GM13976 (cell line): ENCODE measurements around the gene TXNDC5.

Source experiments
- DNase-seq: peaks from one replicate; pipeline ENCODE4 v3.0.0; 2012; ENCODE audit warnings: low spot score
- in situ Hi-C: fragments of 300-500 bp; cut with MboI; formaldehyde crosslinking; loops from one replicate; pipeline ENCODE4 v1.12.0; 2022; ENCODE audit warnings: low sequenced_read_pairs, mixed read lengths, inconsistent platforms; ENCODE audit not compliant: unreplicated experiment
- TF ChIP-seq, protein P1 (sequence below): IDR thresholded peaks from 2 replicates; pipeline ENCODE4 v1.5.1; 2012; ENCODE audit warnings: borderline replicate concordance, mild to moderate bottlenecking; ENCODE audit not compliant: insufficient read depth; ENCODE audit errors: extremely low read depth, missing control alignments, control extremely low read depth

The TXNDC5 gene

DNA sequence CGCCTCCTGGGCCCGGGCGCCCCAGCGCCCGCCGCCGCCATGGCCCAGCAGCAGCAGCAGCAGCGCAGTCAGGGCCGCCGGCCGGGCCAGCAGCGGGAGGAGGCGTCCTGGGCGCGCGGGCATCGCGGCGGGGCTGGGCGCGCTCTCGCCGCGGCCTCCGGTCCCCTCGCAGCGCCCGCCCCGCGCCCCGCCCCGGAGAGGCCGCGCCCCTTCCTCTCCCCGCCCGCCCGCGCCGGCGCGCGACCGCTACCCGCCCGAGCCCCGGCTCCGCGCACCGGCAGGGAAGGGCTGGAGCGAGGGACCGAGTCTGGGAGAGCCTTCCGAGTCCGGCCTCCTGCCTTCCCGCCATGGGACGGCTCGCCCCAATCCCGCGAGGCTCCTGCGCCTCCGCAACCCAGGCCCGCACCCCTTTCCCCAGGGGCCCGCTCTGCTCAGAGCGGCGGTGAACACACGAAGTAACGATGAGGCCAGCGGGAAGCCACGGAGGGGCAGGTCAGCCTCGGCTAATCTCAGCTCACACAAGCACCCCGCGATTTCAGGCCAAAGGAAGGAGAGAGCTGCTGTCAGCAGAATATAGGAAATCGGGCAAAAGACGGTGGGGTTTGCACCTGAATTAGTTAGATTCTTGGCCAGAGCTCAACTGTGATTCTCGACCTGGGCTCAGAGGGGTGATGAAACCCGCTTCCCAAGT lies at the start of gene TXNDC5:
Gene TXNDC5, minus strand, starts transcription at position 135 of the 691 bp plus-strand sequence. Its CDS starts 12 bp downstream, at position 123.
- TF ChIP-seq, protein P1, sequence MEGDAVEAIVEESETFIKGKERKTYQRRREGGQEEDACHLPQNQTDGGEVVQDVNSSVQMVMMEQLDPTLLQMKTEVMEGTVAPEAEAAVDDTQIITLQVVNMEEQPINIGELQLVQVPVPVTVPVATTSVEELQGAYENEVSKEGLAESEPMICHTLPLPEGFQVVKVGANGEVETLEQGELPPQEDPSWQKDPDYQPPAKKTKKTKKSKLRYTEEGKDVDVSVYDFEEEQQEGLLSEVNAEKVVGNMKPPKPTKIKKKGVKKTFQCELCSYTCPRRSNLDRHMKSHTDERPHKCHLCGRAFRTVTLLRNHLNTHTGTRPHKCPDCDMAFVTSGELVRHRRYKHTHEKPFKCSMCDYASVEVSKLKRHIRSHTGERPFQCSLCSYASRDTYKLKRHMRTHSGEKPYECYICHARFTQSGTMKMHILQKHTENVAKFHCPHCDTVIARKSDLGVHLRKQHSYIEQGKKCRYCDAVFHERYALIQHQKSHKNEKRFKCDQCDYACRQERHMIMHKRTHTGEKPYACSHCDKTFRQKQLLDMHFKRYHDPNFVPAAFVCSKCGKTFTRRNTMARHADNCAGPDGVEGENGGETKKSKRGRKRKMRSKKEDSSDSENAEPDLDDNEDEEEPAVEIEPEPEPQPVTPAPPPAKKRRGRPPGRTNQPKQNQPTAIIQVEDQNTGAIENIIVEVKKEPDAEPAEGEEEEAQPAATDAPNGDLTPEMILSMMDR = no peak
- in situ Hi-C loops = loop anchor here (10.0 kb wide), 1 partner anchor 54 kb away; no protein-coding TSS in a partner anchor
- DNase-seq = peak; percentile 92

DNA sequence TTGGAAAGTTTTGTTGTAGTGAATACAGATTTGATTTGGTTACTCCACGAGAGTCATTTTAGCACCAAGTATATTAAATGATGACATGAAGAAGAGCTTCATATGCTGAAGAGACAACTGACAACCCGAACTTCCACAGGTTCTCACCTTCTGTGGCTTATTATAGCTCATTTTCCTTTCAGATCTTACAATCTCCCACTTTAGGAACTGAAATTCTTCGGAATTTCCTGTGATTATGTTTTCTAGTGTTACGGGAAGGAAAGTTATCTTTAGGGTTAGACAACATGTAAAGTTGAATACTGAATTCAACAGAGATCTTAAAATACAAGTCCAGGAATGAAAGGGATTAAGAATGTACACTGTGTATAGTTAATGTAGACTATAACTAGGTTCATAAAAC lies 49.6 kb upstream of the TXNDC5 start:
- in situ Hi-C loops = loop anchor here (10.0 kb wide), 1 partner anchor 45 kb away; the partner anchor contains the start of gene TXNDC5
- TF ChIP-seq, protein P1 = no peak
- no peak for DNase-seq

DNA sequence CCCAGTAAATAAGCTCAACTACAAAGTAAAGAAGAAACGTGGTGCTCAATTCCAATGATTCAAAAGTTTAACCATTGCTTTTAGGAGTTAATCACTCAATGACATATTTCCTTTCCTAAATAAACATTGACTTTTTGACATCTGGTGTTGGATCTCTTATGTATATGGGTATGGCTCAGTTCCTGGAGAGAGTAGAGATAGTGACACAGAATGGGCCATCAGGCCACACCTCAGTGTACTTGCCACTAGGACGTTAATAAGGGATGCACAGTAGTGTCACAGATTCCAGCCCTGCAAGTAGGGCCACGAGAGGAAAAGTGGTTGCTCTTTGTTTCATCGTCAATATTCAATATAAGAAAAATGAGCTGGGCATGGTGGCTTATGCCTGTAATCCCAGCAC lies 48.9 kb upstream of the TXNDC5 start:
- in situ Hi-C loops = no loop called here
- no peak for DNase-seq
- TF ChIP-seq, protein P1 = no peak

DNA sequence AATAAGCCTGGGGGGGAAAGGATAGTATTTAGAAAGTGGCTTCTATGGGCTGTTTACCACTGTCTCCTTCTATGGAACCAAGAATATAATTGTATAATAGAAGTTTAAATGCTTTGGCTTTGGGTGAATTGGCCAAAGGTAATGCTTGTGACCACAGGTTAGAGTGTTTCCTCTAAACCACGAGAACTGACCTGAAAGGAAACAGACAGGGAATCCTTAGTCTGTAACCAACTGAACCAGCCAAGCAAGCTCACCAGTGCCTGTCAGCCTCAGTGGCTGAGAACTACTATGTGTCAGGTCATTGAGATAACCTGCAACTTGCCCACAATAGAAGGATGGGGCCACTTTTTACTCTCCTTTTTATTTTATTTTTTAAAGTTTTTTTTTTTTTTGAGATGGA lies 47.9 kb upstream of the TXNDC5 start:
- in situ Hi-C loops = no loop called here
- DNase-seq = no peak
- TF ChIP-seq, protein P1 = no peak

DNA sequence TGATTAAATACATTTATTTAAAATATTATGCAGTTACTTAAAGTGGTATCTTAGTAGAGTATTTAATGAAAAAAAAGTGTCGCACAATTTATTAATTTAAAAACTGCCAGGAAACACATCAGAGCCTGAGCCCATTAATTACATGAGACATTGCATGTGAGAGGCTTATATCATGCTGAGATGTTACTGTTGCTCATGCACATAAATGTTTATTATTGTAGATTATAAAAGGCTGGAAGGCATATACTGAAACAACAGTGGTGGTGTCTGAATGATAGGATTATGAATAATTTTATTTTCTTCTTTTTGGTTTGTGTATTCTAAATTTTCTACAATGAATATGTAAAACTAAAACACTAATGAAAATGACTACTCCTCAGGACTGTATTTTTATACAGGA lies 45.7 kb upstream of the TXNDC5 start:
- in situ Hi-C loops = no loop called here
- no peak for DNase-seq

DNA sequence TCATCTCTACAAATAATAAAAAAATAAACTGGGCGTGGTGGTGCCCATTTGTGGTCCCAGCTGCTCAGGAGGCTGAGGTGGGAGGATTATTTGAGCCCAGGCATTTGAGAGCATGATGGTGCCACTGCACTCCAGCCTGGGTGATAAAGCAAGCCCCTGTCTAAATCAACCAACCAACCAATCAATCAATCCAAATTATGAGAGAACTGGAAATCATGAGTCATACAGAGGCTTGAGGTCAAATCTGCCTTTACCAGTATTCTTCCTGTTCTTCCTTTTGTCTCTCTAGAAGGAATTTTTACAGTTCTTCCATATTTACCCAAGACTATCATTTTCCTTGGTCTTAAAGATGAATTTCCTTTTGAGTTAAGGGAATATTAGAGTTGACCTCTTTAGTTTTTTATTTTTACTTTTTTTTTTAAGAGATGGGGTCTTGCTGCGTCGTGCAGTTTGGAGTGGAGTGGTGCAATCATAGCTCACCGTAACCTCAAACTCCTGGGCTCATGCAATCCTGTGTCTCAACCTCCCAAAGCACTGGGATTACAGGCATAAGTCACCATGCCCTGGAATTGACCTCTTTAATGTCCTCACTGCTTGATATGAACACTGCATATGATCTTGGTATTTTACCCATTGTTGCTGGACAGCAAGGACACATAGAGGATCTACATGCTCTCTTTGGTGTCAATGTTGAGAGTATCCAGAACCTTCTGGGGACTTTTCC lies 44.1 kb upstream of the TXNDC5 start:
- no peak for DNase-seq
- TF ChIP-seq, protein P1 = no peak
- in situ Hi-C loops = no loop called here

More for the DNA sequence above, 45.7 kb upstream of the TXNDC5 start:
- TF ChIP-seq, protein P1 = no peak
